GM12892 (cell line): ENCODE results near the gene APOBEC3A.

Experiments used
- POLR2A ChIP-seq: IDR thresholded peaks from 2 replicates; pipeline ENCODE4 v1.6.1; 2011; ENCODE audit warnings: low read depth, low read length, control low read depth
- TAF1 ChIP-seq: IDR thresholded peaks from 2 replicates; pipeline ENCODE4 v1.6.1; 2011; ENCODE audit warnings: low read depth, mild to moderate bottlenecking, control low read depth, low read length, borderline replicate concordance

GRCh38 chr22:38981992-38982927, 24.9 kb downstream of the APOBEC3A start, which contains the start of gene APOBEC3B:
- no peak for TF ChIP-seq TAF1
- TF ChIP-seq POLR2A = no peak; the same call in 1 of the 2 replicates
